ENCODE measurements around the gene NCAPD2. TPM values are rescaled to one million over a fixed set of nuclear protein-coding genes. Genes with fewer than 3 reads are reported as not detected.

NCAPD2 gene
- polyA plus RNA-seq, 1 of the 3 experiments (the other 2 are of a cell fraction) = 46.9 TPM

GRCh38 chr12:6460751-6461371, 33.0 kb upstream of the NCAPD2 start:
- TF ChIP-seq NRF1 (IDR thresholded peaks at IDR 0.05; ENCODE audit: low read depth, low read length) (no peak), TAF1 (IDR thresholded peaks at IDR 0.05; ENCODE audit: borderline replicate concordance, low read depth, low read length) (no peak), GATA2 (CRISPR knock-in tag; IDR thresholded peaks at IDR 0.05) (no peak), USF1 (IDR thresholded peaks at IDR 0.05; ENCODE audit: borderline replicate concordance, low read depth) (no peak), SMC3 (IDR thresholded peaks at IDR 0.05; ENCODE audit: low read depth, low read length) (no peak), RCOR1 (IDR thresholded peaks at IDR 0.05; ENCODE audit: low read length) (no peak), MXI1 (IDR thresholded peaks at IDR 0.05; ENCODE audit: low read depth, low read length) (no peak), RFX5 (IDR thresholded peaks at IDR 0.05; ENCODE audit: low read length) (no peak), RXRA (IDR thresholded peaks at IDR 0.05; ENCODE audit: borderline replicate concordance, low read depth) (no peak), TEAD4 (IDR thresholded peaks at IDR 0.05; ENCODE audit: borderline replicate concordance, insufficient read depth) (no peak), FOXM1 (IDR thresholded peaks at IDR 0.05; ENCODE audit: low read depth) (no peak), CHD2 (IDR thresholded peaks at IDR 0.05; ENCODE audit: low read length, partially characterized antibody) (no peak), FOXJ3 (CRISPR knock-in tag; IDR thresholded peaks at IDR 0.05) (no peak), EZH2phosphoT487 (IDR thresholded peaks at IDR 0.05; ENCODE audit: borderline replicate concordance, low read depth) (no peak), ELF1 (IDR thresholded peaks at IDR 0.05) (no peak), FOSL2 (IDR thresholded peaks at IDR 0.05; ENCODE audit: borderline replicate concordance, low read depth) (no peak)
- TF ChIP-seq, protein P1, sequence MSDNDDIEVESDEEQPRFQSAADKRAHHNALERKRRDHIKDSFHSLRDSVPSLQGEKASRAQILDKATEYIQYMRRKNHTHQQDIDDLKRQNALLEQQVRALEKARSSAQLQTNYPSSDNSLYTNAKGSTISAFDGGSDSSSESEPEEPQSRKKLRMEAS (IDR thresholded peaks at IDR 0.05; ENCODE audit: low read depth) = no peak
- TF ChIP-seq, protein P2, sequence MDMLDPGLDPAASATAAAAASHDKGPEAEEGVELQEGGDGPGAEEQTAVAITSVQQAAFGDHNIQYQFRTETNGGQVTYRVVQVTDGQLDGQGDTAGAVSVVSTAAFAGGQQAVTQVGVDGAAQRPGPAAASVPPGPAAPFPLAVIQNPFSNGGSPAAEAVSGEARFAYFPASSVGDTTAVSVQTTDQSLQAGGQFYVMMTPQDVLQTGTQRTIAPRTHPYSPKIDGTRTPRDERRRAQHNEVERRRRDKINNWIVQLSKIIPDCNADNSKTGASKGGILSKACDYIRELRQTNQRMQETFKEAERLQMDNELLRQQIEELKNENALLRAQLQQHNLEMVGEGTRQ (IDR thresholded peaks at IDR 0.05; ENCODE audit: borderline replicate concordance, low read depth, low read length) = no peak
- H3K4me1 ChIP-seq (ENCODE audit: control insufficient read depth in 1 of 2, insufficient read depth in 2 of 2, low read depth in 1 of 2, low read length in 1 of 2) = no peaks in the 10 kb centered on the region
- no peaks in the 10 kb centered on the region for H3K9me2 ChIP-seq
- no peak overlapping the region for H3K27ac ChIP-seq (ENCODE audit: low read depth in 2 of 2, low read length in 1 of 2)
- no peaks in the 10 kb centered on the region for H3K9me3 ChIP-seq
- peaks cover 4% of the 10 kb centered on the region for H3F3A ChIP-seq (replicated peaks; ENCODE audit: insufficient read depth)
- 89% methylated on average over 10 of the region's 10 CpGs for WGBS (ENCODE audit: low lambda C conversion rate)
- no peak overlapping the region for H3K9ac ChIP-seq
- CTCF ChIA-PET = interaction anchor here (0.7 to 1.9 kb wide), 5 partner anchors 10 to 174 kb away, joined by 3 to 7 read pairs (median 4); partner anchors contain the start of gene VAMP1
- no peaks in the 10 kb centered on the region for H4K20me1 ChIP-seq (ENCODE audit: insufficient read depth)
- H3K27me3 ChIP-seq (ENCODE audit: insufficient read depth) = no peaks in the 10 kb centered on the region
- no peak overlapping the region for H3K4me3 ChIP-seq (ENCODE audit: low read depth in 2 of 2, low read length in 1 of 2)
- H2AFZ ChIP-seq (ENCODE audit: low read depth) = no peak overlapping the region
- no peak overlapping the region for H3K4me2 ChIP-seq
- no peak for DNase-seq
- POLR2A ChIA-PET = no interaction called here
- peaks cover 41 to 63% of the 10 kb centered on the region in 2 experiments for H3K36me3 ChIP-seq (replicated peaks in 1 of 2; ENCODE audit: control insufficient read depth in 1 of 2, insufficient read depth in 2 of 2, low read length in 1 of 2)
- H3K79me2 ChIP-seq (ENCODE audit: insufficient read depth) = no peaks in the 10 kb centered on the region
